CMK (cell line): ENCODE results near the gene AMOT.

Experiments
- DNase-seq: peaks from one replicate; pipeline ENCODE4 v3.0.0-alpha.2; 2010; ENCODE audit warnings: low read depth

Gene AMOT

DNA sequence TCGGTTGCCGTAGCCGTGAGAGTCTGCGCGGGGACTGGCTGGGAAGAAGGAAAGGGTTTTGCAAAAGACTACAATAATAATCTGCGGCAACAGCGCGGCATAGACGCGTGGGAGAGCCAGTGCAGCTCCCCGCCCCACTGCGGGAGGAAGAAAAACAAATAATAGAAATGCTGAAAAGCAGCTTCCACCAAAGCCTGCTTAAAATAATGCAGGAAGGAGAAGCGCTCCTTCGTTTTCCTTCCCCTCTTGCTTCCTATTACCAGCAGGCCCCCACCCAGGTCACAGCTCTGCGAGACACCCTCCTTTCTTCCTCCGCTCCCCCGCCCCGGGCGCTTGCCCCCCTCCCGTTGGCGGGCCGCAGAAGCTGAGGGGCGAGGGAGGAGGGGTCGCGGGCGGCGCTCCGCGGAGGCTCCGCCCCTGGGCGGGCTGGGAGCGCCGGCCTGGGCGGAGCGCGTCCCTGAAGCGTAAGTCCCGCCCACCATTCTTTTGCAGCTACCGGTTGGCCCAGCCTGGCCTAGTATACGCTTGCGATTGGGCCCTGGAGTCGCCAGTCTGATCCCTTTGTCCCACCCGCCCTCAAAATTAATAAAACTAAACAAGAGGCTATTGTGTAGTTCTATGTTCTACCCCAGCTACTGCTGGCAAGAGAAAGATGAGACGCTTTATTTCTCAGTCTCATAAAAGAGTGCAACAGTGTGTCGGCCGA lies 636 bp upstream of the AMOT start:
- DNase-seq = peak; percentile 43

DNA sequence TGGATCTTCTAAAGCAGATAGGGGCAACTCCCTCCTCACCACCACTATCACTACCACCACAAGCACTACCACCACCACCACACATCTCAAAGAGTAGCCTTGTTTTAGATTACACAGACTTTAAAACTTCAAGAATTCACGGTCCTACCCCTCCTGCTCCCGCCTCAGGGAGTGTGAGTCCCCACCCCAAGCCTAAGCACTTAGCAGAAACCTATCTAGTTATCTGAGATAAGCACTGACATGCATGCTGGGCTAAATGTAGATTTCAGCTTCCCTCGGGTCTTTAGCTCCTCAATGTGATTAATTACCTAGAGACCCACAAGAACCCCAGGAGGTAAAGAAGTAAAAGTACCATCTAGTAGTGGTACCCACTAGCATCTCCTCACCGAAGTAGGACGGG lies 775 bp downstream of the AMOT start:
- no peak for DNase-seq

DNA sequence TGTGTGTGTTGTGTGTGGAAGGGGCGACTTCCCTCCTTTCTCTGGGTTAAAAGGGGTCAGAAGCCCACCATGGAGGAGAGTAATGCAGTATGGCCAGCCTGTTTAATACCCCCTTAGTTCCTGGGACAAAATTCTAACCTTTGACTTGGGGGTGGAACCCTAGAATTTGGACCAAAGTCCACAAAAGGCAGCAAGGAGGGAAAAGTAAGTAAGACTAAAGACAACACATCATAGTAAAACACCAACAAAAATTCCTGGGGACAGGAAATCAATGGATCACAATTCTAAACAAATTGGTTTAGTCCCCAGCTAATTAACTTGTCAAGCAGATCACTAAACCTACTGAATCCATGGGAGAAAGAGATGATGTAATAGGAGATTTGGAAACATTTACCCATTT lies 3.1 kb downstream of the AMOT start:
- no peak for DNase-seq

GRCh38 chrX:112835019-112835418 lies 5.6 kb downstream of the AMOT start:
- DNase-seq = no peak

- no peak for DNase-seq
These were observed 6.4 kb downstream of the AMOT start for GRCh38 chrX:112834031-112834845.

DNA sequence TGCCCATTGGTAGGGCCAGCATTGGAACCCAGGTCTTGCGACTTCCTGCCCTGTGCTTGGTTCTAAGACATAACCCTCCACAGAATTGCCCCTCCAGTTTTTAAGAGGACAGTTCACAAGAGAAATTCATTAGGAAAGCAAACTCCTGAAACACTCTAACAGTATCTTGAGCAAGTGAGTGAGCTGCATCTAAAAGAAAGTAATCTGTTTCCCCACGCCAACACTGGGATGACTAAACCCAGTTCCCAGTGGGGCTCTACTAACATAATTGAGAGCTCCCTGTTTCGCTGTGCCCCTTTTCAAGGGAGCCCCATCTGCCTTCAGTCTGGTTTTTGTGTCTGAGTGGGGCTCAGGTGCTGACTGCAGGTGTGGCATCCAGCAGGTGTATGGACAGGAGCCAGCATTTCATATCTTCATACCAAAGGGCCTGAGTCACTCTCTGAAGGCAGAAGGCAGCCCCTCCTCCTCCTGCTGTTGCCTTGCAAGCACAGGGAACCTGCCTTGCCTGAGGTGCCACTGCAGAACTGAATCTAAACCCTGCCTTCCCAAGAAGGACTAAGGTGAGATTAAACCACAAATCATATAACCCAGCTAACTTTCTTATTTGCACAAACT lies 8.0 kb downstream of the AMOT start:
- no peak for DNase-seq

DNA sequence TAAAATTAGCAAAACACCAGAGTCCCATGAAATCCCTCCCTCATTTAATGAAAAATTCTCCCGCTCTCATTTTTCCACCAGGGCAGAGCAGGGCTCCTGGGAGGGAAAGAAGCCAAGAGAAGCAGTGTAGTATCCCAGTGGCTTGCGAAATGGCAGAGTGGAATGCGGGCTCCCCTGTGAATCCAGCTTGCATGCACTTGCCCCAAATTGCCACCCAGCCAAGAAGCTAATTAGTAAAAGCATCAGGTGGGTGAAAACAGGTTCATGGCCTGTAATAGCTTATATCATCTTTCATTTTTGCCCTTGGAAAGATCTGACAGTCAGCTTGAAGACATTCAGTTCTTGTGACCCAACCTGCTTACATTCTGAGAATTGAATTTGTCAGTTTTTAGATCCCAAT lies 10.1 kb downstream of the AMOT start:
- no peak for DNase-seq

DNA sequence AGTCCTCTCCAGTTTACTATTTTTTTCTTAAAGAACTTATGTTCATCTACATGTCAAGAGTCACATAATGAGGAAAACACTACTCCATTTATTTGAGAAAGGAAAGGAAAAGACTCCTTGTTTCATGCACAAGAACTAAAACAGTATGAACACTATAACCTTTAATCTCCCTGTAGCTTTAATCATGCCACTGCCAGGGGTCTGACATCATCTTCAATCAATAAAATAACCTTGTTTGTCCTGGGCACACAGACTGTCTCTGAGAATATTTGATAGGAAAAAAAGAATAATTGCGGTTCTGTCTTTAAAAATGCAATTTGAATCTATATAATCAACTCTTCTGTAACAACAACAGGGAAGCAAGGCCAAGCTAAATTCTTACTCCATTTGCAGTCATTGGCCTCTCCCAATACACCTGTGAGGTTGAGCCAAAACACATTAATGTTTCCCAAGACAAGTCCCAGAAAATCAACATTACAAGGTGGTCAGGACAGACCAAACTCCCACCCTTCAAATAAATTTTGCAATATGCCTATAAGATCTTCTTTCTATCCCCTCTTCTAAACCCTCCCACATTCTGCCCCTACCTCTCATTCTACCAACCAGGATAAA lies 13.2 kb downstream of the AMOT start:
- DNase-seq = no peak

DNA sequence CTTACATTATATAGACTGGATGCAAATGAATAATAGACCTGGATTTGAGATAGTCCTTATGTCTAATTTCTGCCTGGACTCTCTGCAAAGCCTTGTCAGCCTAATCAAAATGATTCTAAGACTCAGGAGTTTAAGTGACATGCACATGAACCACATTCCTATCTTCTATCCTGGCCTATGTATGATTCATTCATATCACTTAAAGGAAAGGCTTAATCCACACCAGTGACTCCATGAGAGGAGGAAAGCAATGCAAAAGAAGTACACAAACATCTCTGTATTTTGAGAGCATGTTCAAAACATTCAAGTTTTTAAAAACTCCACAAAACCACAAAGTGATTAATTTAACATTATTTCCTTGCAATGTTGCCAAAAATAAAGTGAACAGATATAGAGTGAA lies 14.6 kb downstream of the AMOT start:
- no peak for DNase-seq

DNA sequence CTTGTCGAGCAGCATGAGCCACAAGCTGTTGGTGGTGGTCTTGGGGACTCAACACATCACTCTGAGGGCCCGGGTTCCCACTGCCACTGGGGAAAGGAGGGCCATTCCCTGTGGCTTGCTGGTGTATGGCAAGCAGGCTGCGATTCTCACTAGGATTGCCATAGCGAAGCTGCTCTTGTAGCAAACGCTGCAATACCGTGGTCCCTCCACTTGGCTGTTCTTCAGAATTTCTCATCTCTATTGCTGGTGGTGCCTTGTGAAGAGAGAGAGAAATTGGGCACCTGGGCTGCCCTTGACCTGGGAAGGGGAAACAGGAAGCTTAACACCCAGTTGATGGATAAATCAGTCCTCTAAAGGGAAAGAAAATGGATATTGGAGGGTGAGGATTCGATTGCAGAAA lies 17.7 kb downstream of the AMOT start:
- no peak for DNase-seq

DNA sequence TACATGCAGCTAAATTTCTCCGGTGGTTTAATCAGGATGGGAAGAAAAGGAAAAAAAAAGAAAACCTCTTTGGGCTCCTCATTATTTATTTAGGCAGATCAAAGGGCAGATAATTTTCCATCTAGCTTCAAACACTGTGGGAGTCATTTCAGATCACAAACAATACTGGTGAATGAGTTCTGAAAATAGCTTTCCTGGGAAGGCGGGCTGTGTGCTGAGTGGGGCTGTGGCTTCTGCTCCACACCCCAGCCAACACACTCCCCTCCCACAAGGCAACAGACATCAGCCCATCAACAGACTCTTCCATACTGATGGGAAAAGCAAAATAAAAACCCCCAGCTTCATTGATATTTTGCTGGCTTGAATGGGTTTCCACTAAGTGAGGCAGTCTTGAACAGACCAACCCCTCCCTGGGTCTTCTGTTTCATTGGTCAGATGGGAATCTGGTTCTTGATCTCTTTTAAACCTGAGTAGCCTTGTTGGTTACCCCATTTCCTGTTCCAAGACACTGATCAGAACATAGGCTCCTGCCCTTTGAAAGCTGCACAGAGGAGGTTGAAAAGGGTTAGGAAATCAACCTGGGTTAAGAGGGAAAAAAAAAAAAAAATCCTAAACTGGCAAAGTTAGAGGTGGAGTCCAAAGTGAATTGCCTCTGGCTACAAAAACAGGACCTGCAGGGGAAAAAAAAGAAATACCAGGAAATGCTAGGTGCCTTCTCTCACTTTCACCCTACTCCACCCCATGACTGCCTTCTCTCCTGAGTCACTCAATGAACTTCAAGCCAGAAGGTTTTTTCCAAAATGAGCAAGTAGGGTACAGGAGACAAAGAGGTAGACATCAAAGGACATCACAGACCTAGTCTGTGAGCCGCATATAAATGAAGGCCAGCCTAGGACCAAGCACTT lies 20.0 kb downstream of the AMOT start:
- no peak for DNase-seq

GRCh38 chrX:112819813-112820212 lies 20.8 kb downstream of the AMOT start:
- no peak for DNase-seq

- no peak for DNase-seq
These were observed 21.5 kb downstream of the AMOT start for GRCh38 chrX:112819008-112819640.

GRCh38 chrX:112818114-112819007 lies 22.3 kb downstream of the AMOT start:
- no peak for DNase-seq

DNA sequence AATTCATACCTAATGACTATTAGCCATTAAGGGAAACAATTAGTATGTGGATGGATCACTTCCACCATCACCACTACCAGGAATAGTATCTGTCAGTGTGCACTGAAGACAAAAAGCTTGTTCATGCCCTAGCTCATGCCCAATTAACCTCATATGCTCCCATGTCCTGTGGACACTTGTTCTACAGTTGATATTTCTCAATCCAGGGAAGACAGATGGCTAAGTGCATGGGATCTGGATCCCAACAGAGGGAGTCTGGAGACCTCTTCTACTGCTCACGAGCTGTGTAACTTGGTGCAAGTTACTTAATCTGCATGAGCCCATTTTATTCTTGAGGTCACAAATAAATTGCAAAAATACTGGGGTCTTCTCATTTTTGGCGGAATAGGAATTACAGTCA lies 23.7 kb downstream of the AMOT start:
- DNase-seq = no peak

DNA sequence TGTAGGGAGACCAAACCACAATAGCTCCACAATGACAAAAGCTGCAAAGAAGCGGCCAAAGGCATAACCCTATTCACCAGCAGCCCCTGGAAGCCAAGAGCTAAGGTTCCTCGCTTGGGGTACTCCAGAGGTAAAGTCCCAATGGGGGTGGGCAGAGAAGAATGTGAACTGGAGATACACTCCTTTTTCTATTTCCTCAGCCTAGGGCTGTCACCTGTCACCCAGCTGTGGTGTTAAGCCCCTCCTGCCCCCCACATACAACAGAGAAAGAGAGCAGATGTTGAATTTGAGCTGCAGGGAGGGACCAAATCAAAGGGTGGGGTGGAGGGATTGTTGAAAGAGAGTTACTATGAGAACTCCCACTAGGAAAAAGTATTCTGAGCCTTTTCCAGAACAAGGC lies 26.1 kb downstream of the AMOT start:
- no peak for DNase-seq

DNA sequence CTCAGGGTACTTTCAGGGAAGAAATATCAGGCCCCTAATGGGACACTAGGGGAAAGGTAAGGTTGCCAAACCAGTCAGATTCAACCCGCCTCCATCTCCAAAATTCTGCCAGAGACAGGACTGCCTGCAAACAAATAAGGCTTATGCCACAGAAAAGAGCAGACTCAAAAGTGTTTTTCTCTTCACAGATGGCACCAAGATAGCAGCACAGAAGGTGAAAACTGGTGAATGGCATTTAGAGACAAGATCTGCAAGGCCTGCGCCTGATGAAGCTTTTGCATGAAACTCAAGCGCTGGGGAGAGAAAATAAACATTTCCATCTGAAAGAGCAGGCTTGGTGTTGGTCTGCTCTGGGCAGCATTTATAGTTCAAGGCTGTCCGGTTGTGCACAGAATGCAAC lies 27.9 kb downstream of the AMOT start:
- no peak for DNase-seq

DNA sequence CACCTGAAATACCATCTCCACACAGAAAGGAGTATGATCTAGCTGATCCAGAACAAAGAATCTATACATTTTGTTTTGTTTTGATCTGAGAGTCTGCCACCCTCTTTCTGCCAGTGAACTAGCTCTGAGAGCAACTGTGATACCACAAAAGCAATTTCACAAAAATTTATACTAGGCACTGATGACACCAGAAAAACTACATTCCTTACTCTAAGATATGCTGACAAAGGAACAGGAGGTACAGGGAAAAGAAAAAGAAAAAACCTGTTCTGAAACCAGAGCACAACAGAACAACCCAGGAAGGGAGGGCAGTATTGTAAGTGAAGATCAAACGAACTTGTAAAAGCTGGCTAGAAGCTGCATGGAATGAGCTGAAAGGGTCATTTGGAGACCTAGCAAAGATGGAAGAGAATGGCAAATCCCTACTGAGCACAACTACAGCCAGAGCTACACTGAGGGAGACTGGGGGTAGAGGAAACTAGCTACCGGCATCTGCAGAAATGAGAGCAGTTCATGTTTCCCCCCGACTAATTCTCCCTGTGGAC lies 31.9 kb downstream of the AMOT start:
- DNase-seq = no peak

- no peak for DNase-seq
These were observed 32.6 kb downstream of the AMOT start for GRCh38 chrX:112808007-112808406.

DNA sequence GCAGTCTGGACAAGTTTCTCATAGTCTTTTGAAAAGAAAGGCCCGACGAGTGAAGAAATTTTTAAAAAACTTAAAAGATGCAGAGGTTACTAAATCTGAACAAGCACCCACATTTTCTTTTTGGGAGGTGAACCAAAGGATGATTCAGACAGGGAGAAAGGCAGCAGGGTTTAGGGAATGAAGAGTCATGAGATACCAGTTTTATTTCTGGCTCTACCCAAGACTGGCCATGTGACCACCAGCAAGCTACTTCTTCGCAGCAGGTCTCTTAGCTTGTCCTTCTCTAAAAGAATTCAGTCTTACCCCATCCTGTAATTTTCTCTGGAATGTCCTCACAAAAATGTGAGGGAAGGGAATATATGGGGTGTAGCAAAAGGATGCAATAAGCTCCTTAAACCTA lies 37.6 kb downstream of the AMOT start:
- DNase-seq = no peak
